G401.6 (cell line): ENCODE measurements around the gene DEFB127.
"Not testable (repeated sequence)": the region's sequence is repeated elsewhere in the genome, so short reads cannot be mapped to it uniquely, and the experiment has no call there.

Experiments used
- FAIRE-seq: peaks from 2 replicates; lab custom pipeline; 2012; peaks lifted over from hg19 to GRCh38; lab: Jason Lieb, UNC

Gene DEFB127

DNA sequence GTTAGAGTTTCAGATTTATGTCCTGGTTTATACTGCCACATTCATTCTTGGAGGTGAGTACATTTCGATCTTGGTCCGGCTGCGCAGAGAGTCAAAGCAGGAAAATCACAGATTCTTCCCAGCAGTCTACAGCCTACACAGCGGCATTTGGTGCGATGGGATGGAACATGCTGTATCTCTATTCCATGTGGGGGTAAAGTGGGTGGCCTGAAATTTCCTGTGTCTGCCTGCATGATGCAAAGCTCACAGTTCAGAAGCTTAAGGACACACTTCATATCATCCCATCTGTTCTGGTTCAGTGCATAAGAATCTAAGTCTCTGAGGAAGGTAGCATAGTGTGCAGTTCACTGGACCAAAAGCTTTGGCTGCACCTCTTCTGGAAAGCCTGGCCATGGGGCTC, at the start of gene DEFB127:
DEFB127 (plus strand) TSS at position 301 of the 400 bp plus-strand sequence; CDS start at position 392, 91 bp downstream.
- FAIRE-seq, result no peak

DNA sequence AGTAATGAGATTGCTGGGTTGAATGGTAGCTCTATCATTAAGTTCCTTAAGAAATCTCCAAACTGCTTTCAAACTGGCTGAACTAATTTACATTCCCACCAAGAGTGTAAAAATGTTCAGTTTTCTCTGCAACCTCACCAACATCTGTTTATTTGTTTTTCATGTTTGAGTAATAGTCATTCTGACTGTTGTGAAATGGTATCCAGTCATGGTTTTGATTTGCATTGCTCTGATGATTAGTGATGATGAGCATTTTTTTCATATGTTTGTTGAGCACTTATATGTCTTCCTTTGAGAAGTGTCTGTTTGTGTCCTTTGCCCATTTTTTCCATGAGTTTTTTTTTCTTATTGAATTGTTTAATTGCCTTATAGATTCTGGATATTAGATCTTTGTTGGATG, 44.9 kb upstream of the DEFB127 start:
- FAIRE-seq, result no peak

- no peak for FAIRE-seq
Observed at GRCh38 chr20:117518-117917, 39.7 kb upstream of the DEFB127 start.

DNA sequence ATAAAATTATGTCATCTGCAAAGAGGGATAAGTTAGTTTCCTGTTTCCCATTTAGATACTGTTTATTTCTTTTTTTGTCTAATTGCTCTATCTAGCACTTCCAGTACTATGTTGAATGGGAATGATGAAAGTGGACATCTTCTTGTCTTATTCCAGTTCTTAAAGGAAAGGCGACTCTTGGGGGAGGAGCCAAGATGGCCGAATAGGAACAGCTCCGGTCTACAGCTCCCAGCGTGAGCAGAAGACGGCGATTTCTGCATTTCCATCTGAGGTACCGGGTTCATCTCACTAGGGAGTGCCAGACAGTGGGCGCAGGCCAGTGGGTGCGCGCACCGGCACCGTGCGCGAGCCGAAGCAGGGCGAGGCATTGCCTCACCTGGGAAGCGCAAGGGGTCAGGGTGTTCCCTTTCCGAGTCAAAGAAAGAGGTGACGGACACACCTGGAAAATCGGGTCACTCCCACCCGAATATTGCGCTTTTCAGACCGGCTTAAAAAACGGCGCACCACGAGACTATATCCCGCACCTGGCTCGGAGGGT, 27.4 kb upstream of the DEFB127 start:
- FAIRE-seq, result not testable (repeated sequence)

GRCh38 chr20:137668-138490, 19.4 kb upstream of the DEFB127 start:
- no peak for FAIRE-seq

DNA sequence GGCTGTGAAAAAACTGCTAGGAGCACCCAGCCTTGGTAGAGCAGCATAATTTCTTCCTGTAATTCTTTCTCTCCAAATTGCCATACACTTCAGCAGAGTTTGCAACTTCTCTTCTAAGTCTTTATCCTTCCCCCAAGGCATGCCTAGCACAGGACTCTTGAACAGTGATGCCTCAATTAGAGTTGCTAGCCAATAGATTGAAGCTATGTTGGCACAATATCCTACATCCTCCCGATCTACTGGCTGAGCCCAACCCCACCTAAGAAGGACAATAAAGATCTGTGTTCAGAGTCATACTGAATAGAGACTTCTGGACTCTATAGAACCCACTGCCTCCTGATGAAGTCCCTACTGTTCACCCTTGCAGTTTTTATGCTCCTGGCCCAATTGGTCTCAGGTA, 15.0 kb upstream of the DEFB127 start, which contains the start of gene DEFB126:
DEFB126 (plus strand) TSS at position 301 of the 400 bp plus-strand sequence; CDS start at position 340, 39 bp downstream.
- no peak for FAIRE-seq

DNA sequence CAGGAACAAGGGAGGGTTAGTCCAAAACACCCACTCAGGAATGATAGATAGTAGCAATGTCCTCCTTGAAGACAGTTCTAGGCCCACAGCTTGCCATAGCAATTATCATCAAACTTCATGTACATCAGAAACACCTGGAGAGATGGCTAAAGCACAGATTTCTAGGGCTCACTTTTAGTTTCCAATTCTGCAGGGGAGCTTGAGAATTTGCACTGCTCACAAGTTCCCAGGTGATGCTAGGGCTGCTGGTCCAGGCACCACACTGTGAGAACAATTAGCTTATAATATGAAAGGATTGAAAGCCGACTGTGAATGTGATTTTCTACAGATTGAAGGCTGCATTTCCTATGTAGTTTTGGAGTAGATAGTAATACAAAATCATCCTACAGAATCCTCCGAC, 11.4 kb upstream of the DEFB127 start:
- FAIRE-seq, result no peak

DNA sequence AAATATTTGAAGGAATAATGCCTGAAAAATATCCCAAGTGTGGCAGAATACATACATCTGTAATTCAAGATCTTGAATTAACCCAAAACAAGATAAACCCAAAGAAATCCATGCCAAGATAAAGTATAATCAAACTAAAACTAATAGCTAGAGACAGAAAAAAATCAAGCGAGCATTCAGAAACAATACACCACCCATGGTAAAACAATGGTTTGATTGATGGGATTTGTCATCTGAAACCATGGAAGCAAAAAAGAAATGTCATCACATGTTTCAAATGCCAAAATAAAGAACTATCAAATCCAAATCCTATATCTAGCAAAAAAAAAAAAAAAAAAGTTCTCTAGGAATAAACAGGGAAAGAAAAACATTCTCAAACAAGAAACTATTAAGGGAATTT, 5.1 kb upstream of the DEFB127 start:
- no peak for FAIRE-seq

DNA sequence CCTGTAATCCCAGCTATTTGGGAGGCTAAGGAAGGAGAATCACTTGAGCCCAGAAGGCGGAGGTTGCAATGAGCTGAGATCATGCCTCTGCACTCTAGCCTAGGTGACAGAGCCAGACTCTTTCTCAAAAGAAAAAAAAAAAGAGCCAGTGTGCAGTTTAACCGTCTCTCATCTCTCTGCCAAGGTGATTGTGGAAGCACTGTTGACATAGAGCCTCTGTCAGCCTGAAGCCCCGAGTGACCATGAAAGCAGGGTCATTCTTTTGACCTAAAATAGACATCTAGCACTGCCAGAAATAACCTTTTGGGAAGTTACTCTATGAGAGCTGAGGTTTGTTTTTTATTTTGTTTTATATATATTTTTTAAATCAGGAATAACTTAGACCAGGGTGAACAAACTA, 7.4 kb downstream of the DEFB127 start:
- FAIRE-seq, result no peak

DNA sequence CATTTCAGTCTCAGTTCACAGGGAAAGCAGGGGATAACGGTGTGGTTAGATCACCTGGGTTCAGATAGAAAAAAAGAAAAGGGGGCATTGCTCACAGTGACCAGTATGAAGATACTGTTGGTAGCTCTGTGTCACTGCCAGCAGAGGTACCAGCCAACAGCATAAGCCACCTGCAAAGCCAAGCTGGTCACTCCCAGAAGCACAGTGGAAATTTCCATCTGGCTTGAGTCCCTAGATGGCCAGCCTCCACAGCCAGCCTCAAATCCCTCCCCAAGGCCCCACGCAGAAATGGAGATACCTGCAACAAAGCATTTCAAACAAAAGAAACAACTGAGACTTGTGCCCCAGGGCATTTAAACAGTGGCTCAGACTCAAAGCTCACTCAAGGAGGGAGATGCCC, 11.6 kb downstream of the DEFB127 start:
- FAIRE-seq, result no peak

GRCh38 chr20:184288-184687, 27.0 kb downstream of the DEFB127 start:
- no peak for FAIRE-seq

DNA sequence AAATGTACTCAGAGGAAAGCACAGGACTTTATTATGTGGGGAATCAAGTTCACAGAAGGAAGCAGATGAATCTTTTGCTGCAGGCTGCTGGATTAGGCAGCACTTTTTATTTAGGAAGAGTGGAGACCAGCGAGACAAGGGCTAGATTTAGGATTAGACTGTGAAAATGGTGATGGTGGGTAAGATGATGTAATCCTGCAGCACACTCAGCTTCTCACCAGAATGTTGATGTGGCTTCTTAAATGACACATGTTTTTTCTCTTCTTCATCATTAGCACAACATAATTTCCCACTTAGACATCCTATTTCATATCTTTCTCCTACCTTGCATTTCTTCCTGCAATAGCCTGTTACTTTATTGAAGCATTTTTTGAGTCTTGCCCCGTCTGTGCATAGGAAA, 30.5 kb downstream of the DEFB127 start:
- no peak for FAIRE-seq

DNA sequence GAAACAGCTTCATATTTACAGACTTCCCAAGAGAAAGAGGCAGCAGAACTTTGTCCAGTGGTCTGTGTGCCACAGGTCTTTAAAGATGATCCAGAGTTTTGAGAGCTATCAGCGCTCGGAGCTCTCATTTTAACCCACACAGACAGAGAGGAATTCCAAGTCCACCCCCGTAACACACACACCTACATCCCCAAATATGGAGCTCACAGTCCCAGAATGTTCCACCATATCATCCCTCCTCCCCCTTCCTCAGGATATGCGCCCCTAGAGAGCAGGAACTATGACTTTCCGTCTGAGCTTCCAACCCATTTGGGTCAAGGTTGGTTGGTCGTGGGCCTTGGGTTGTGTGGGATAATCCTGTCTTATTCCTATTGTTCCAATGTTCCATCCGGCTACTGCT, 32.4 kb downstream of the DEFB127 start, which contains the start of gene DEFB128:
DEFB128 (minus strand) TSS at position 101 of the 400 bp plus-strand sequence; CDS start at position 13, 88 bp downstream.
- FAIRE-seq, result no peak

GRCh38 chr20:198225-198624, 41.0 kb downstream of the DEFB127 start:
- no peak for FAIRE-seq

DNA sequence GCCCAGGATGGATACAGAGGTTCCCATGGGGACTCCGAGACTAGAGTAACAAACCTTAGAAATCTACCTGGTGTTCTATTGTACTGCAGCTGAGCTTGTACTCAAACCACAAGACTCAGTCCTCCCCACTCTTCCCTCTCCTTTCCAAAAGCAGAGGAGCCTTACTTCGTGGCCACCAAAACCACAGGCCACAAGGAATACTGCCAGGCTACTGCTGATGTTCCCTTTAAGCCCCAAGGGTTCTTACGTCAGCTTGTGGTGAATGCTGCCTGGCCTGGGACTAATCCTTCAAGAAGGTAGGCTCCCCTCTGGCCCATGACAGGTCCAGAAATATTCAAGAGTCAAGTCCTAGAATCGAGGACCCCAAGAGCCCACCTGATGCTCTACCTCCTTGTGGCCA, 42.7 kb downstream of the DEFB127 start:
- FAIRE-seq, result no peak

- FAIRE-seq, result not testable (repeated sequence)
Observed at GRCh38 chr20:203630-204029, 46.4 kb downstream of the DEFB127 start.
